Effector memory CD4-positive, alpha-beta T cell (primary cell): Measurements from ENCODE around the gene ICAM2.

Experiments used
- DNase-seq, 3 donors: peaks; one replicate each; pipeline ENCODE4 v3.0.0-alpha.2; 2020
- H3K27ac ChIP-seq: 2 replicates; pipeline ENCODE4 v1.7.0; 2013; ENCODE audit warnings: mild to moderate bottlenecking, low read length, moderate library complexity; ENCODE audit not compliant: insufficient read depth, poor library complexity, severe bottlenecking
- H3K27me3 ChIP-seq: replicated peaks from 2 replicates; pipeline ENCODE4 v1.7.0; 2013; ENCODE audit warnings: mild to moderate bottlenecking, low read length; ENCODE audit not compliant: insufficient read depth, control insufficient read depth, poor library complexity, severe bottlenecking
- H3K36me3 ChIP-seq: 2 replicates; pipeline ENCODE4 v1.7.0; 2013; ENCODE audit warnings: mild to moderate bottlenecking, low read length, moderate library complexity; ENCODE audit not compliant: control insufficient read depth, insufficient read depth
- H3K4me1 ChIP-seq: 2 replicates; pipeline ENCODE4 v1.7.0; 2013; ENCODE audit warnings: low read length, mild to moderate bottlenecking; ENCODE audit not compliant: control insufficient read depth, insufficient read depth, poor library complexity, severe bottlenecking
- H3K4me3 ChIP-seq: 2 replicates; pipeline ENCODE4 v1.7.0; 2013; ENCODE audit warnings: low read length, low read depth, mild to moderate bottlenecking; ENCODE audit not compliant: insufficient read depth, poor library complexity, severe bottlenecking
- H3K9me3 ChIP-seq: 2 replicates; pipeline ENCODE4 v1.7.0; 2013; ENCODE audit warnings: mild to moderate bottlenecking, low read length, moderate library complexity; ENCODE audit not compliant: control insufficient read depth

ICAM2 gene

GRCh38 chr17:64048805-64049204 is 28.4 kb upstream of the ICAM2 start:
- Histone ChIP-seq H3K4me1 (peaks cover 32% of the 10 kb centered on the region), H3K27me3 (no peaks in the 10 kb centered on the region), H3K9me3 (no peaks in the 10 kb centered on the region), H3K4me3 (no peak overlapping the region), H3K36me3 (peaks cover 86% of the 10 kb centered on the region), H3K27ac (no peak overlapping the region)
- DNase-seq, result no peak

DNA sequence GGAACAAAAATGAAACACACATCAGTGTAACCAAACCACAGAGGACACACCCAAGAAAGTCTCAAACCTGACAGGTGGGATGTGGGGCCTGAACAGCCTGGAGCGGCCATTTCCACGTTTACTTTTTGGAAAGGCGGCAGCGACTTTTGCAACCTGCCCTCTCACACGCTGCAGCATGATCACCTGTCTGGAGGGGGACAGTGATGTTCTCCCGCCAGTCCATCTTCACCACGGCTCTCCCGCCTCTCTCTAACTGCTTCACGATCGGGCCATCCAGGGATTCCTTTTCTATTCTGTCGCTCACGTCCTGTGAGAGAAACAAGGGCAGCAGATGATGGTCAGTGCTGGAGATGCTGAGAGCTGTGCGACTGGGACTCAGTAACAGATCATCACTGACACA is 24.7 kb upstream of the ICAM2 start:
- DNase-seq, result no peak
- H3K36me3 ChIP-seq, result peaks cover 87% of the 10 kb centered on the region
- H3K4me3 ChIP-seq, result no peak overlapping the region
- H3K27ac ChIP-seq, result no peak overlapping the region
- H3K9me3 ChIP-seq, result no peaks in the 10 kb centered on the region
- no peaks in the 10 kb centered on the region for H3K27me3 ChIP-seq
- H3K4me1 ChIP-seq, result peaks cover 10% of the 10 kb centered on the region

GRCh38 chr17:64042700-64043485 is 22.5 kb upstream of the ICAM2 start:
- Histone ChIP-seq H3K27me3 (no peaks in the 10 kb centered on the region), H3K27ac (no peak overlapping the region), H3K36me3 (peaks cover 77% of the 10 kb centered on the region), H3K9me3 (no peaks in the 10 kb centered on the region), H3K4me1 (no peaks in the 10 kb centered on the region), H3K4me3 (no peak overlapping the region)
- DNase-seq, result no peak

DNA sequence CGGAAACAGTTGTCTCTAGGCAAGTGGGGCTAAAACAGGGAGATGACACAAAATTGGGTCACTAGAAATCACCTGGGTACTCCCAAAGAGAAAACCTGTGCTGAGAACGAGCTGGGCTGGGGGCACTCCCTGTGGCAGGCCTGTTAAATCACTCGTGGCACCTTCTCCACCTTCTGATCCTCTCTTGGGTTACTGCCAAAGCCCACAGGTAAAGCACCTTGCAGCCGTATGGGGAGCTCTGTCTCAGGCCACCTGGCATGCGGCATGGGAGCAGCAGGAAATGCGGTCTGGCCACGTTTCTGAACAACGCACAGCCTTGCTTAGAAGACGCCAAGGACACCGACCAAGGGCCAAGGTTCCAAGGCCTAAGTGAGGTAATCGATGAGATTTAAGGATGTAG is 21.5 kb upstream of the ICAM2 start:
- DNase-seq, result no peak
- H3K27me3 ChIP-seq, result no peaks in the 10 kb centered on the region
- no peaks in the 10 kb centered on the region for H3K4me1 ChIP-seq
- H3K9me3 ChIP-seq, result no peaks in the 10 kb centered on the region
- no peak overlapping the region for H3K27ac ChIP-seq
- no peak overlapping the region for H3K4me3 ChIP-seq
- H3K36me3 ChIP-seq, result peaks cover 69% of the 10 kb centered on the region

GRCh38 chr17:64040206-64040605 is 19.8 kb upstream of the ICAM2 start:
- no peaks in the 10 kb centered on the region for H3K4me1 ChIP-seq
- no peaks in the 10 kb centered on the region for H3K27me3 ChIP-seq
- no peak for DNase-seq
- no peak overlapping the region for H3K4me3 ChIP-seq
- H3K9me3 ChIP-seq, result no peaks in the 10 kb centered on the region
- H3K27ac ChIP-seq, result no peak overlapping the region
- H3K36me3 ChIP-seq, result peaks cover 52% of the 10 kb centered on the region

GRCh38 chr17:64039106-64039400 is 18.6 kb upstream of the ICAM2 start:
- H3K27me3 ChIP-seq, result no peaks in the 10 kb centered on the region
- no peak for DNase-seq
- H3K4me3 ChIP-seq, result no peak overlapping the region
- H3K27ac ChIP-seq, result no peak overlapping the region
- no peaks in the 10 kb centered on the region for H3K9me3 ChIP-seq
- no peaks in the 10 kb centered on the region for H3K4me1 ChIP-seq
- H3K36me3 ChIP-seq, result peaks cover 40% of the 10 kb centered on the region

GRCh38 chr17:64038331-64039105 is 18.1 kb upstream of the ICAM2 start:
- Histone ChIP-seq H3K27ac (no peak overlapping the region), H3K27me3 (no peaks in the 10 kb centered on the region), H3K4me1 (no peaks in the 10 kb centered on the region), H3K4me3 (no peak overlapping the region), H3K9me3 (no peaks in the 10 kb centered on the region), H3K36me3 (peaks cover 35% of the 10 kb centered on the region)
- no peak for DNase-seq

- Histone ChIP-seq H3K27me3 (no peaks in the 10 kb centered on the region), H3K9me3 (no peaks in the 10 kb centered on the region), H3K4me1 (no peaks in the 10 kb centered on the region), H3K36me3 (peaks cover 27% of the 10 kb centered on the region), H3K27ac (no peak overlapping the region), H3K4me3 (no peak overlapping the region)
- DNase-seq, result no peak
Measured at GRCh38 chr17:64037802-64038201, 17.4 kb upstream of the ICAM2 start.

GRCh38 chr17:64037180-64037579 is 16.7 kb upstream of the ICAM2 start:
- H3K4me1 ChIP-seq, result no peaks in the 10 kb centered on the region
- DNase-seq, result no peak
- H3K27ac ChIP-seq, result no peak overlapping the region
- H3K4me3 ChIP-seq, result no peak overlapping the region
- H3K27me3 ChIP-seq, result no peaks in the 10 kb centered on the region
- no peaks in the 10 kb centered on the region for H3K9me3 ChIP-seq
- peaks cover 26% of the 10 kb centered on the region for H3K36me3 ChIP-seq

DNA sequence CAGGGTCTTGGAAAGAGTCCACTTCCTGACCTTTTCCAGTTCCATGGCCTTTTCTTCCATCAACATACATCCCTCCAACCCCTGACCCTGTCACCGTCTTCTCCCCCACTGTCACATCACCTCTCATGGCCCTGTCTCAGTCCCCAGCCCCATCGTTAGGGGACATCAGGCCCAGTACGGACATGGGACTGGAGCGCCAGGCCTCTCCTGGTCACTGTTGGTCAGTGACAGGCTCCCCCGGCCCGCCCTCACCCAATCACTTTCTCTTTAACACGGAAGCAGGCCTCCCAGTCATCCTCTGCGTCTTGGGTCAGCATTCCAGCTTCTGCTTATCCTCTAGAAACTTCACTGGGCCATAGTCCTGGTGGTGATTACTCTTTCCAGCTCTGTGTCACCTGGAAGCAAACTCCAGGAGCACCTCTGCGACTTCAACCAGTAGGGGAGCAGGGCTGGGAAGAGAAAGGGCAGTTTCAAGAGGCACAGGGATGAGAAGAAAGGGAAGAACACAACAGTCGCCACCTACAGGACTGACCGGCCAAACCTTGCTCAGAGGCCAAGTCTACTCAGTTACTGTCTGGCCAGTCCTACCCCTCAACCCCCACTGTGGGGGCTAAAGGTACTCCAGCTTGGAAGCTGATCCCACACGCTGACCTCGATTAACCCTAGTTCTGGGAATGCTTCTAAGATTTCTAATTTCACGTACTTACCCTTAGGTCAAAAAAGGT is 15.9 kb upstream of the ICAM2 start:
- H3K9me3 ChIP-seq, result no peaks in the 10 kb centered on the region

More for the DNA sequence above, 15.9 kb upstream of the ICAM2 start:
- H3K4me3 ChIP-seq, result no peak overlapping the region
- H3K27ac ChIP-seq, result no peak overlapping the region
- no peak for DNase-seq
- peaks cover 18% of the 10 kb centered on the region for H3K36me3 ChIP-seq
- no peaks in the 10 kb centered on the region for H3K27me3 ChIP-seq
- no peaks in the 10 kb centered on the region for H3K4me1 ChIP-seq
